ENCODE data around the gene RNF130.

GRCh38 chr5:180099733-180100611 is 28.4 kb upstream of the RNF130 start:
- no peak for TF ChIP-seq POLR2AphosphoS5 (IDR thresholded peaks at IDR 0.05; ENCODE audit: low read depth, low read length)
- TF ChIP-seq TAF1 (IDR thresholded peaks at IDR 0.05; ENCODE audit: borderline replicate concordance, low read depth, low read length) = no peak
- TF ChIP-seq POLR2A (IDR thresholded peaks at IDR 0.05; ENCODE audit: low read depth, low read length) = no peak
